Choroid plexus epithelial cell (primary cell): ENCODE data around the gene KPNB1.
"Not testable (repeated sequence)": the region's sequence is repeated elsewhere in the genome, so short reads cannot be mapped to it uniquely, and the experiment has no call there.

Experiments used
- DNase-seq: peaks from one replicate; pipeline ENCODE4 v3.0.0-alpha.2; 2010; ENCODE audit warnings: low read depth
- H3K4me3 ChIP-seq: 2 replicates; pipeline ENCODE4 v1.5.1; 2011; ENCODE audit warnings: low read depth, mild to moderate bottlenecking, control low read depth, low read length, moderate library complexity
- CTCF ChIP-seq: conservative IDR thresholded peaks from 2 replicates; pipeline ENCODE4 v1.5.1; 2011; ENCODE audit warnings: low read depth, mild to moderate bottlenecking, control low read depth, inconsistent platforms, low read length, moderate library complexity

Gene KPNB1

DNA sequence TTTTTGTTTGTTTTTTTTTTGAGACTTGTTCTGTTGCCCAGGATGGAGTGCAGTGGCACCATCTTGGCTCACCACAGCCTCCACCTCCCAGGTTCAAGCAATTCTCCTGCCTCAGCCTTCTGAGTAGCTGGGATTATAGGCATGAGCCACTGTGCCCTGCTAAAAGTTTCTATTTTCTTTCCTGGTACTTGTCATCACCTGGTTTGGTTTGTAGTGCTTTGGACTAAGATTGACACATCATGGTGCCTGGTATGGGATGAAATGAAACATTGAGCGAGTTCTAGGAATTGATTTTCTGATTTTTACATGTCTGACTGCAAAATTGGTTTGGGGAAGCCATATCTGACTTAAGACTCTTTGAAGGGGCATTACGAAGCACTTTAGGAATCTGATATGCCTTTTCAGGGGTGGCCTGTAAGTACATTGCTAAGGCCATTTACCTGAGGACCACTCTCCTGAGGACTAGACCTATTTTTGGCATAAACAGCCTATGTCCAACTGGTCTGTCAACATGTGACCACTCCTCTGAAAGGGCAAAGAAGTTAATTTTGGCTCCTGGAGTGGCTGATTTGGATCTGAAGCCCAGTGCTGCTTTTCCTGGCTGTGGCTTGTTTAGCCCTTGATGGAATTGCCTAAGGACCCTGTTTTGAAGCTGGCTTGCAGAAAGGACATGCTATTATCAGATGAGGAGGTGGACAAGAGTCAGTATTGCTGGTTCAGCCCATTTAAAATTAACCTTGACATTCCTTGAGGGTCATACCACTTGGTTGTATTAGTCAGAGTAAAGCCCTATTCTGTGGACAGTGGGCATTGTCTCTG lies 25.9 kb downstream of the KPNB1 start:
- H3K4me3 ChIP-seq, result no peak overlapping the region
- no peak for DNase-seq
- no peak for TF ChIP-seq CTCF

GRCh38 chr17:47676199-47676472 lies 26.4 kb downstream of the KPNB1 start:
- no peak for DNase-seq
- TF ChIP-seq CTCF, result no peak

GRCh38 chr17:47676510-47677165 lies 26.9 kb downstream of the KPNB1 start:
- H3K4me3 ChIP-seq, result no peak overlapping the region
- no peak for DNase-seq
- TF ChIP-seq CTCF, result no peak

More at GRCh38 chr17:47676199-47676472, 26.4 kb downstream of the KPNB1 start:
- H3K4me3 ChIP-seq, result no peak overlapping the region

- no peak for DNase-seq
- no peak overlapping the region for H3K4me3 ChIP-seq
- TF ChIP-seq CTCF, result no peak
These were observed 28.5 kb downstream of the KPNB1 start for GRCh38 chr17:47678196-47678595.

- TF ChIP-seq CTCF, result no peak
- H3K4me3 ChIP-seq, result no peak overlapping the region
- DNase-seq, result no peak
These were observed 32.4 kb downstream of the KPNB1 start for GRCh38 chr17:47682138-47682537.

DNA sequence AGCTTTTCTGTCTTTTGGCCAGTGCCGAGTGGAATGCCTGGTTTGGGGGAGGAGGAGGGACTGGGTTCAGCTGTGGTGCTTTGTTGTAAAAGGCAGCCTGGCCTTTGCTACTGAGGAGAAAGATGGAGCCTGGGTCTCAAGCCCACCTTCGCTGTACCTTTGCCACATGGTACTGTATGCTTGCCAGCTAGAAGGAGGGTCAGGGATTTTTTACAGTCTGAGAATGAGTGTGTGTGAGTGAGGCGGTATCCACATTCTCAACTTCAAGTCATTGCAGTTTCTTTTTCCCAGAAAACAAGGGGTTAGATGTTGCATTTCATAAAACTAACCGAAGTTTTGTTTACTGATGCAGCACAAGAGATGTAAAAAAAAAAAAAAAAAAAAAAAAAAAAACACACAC lies 33.0 kb downstream of the KPNB1 start:
- H3K4me3 ChIP-seq, result not testable (repeated sequence)

GRCh38 chr17:47684025-47684424 lies 34.3 kb downstream of the KPNB1 start:
- TF ChIP-seq CTCF, result no peak
- no peak overlapping the region for H3K4me3 ChIP-seq
- DNase-seq, result no peak

More for the DNA sequence above, 33.0 kb downstream of the KPNB1 start:
- DNase-seq, result not testable (repeated sequence)
